Peyer's patch (tissue), 4 donors: ENCODE results near the gene HMCN1.

Experiments
- POLR2A ChIP-seq, 2 donors: fragments of 450-650 bp; IDR thresholded peaks; one replicate each; pipeline ENCODE4 v1.5.1; 2017; ENCODE audit warnings: antibody characterized with exemption in 2 of 2, mild to moderate bottlenecking in 2 of 2, moderate library complexity in 2 of 2
- TF ChIP-seq, protein P1 (sequence below), 6 experiments: fragments of 450-650 bp in 4 of 6; fragments of 200-600 bp in 2 of 6; sonication (generic) in 1 of 6; IDR thresholded peaks; one replicate each; pipeline ENCODE4 v1.5.1; 2017 to 2019; ENCODE audit warnings: antibody characterized with exemption in 6 of 6, mild to moderate bottlenecking in 3 of 6, moderate library complexity in 1 of 6

DNA sequence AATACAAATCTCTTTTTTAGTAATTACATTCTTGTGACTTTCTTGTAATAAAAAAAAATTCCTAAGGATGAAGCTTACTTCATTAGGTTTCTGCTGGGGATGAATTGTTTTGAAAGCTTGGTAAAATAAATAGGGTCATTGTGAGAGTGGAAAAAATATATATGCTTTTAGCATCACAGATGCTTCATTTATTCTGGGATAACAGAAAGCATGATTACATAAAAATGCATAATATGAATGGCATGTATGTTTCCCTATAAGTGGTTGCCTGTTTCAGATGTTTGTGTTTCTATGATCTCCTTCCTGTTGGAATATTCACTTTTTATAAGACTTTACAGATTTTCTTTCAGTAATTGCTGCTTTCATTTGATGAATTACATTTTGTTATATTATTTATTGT lies 42.3 kb downstream of the HMCN1 start:
- TF ChIP-seq, protein P1, sequence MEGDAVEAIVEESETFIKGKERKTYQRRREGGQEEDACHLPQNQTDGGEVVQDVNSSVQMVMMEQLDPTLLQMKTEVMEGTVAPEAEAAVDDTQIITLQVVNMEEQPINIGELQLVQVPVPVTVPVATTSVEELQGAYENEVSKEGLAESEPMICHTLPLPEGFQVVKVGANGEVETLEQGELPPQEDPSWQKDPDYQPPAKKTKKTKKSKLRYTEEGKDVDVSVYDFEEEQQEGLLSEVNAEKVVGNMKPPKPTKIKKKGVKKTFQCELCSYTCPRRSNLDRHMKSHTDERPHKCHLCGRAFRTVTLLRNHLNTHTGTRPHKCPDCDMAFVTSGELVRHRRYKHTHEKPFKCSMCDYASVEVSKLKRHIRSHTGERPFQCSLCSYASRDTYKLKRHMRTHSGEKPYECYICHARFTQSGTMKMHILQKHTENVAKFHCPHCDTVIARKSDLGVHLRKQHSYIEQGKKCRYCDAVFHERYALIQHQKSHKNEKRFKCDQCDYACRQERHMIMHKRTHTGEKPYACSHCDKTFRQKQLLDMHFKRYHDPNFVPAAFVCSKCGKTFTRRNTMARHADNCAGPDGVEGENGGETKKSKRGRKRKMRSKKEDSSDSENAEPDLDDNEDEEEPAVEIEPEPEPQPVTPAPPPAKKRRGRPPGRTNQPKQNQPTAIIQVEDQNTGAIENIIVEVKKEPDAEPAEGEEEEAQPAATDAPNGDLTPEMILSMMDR (IDR thresholded peaks at IDR 0.05) = no peak
- no peak for TF ChIP-seq POLR2A (IDR thresholded peaks at IDR 0.05)
